Measurements from ENCODE around the gene KDM4C. TPM values are rescaled to one million over a fixed set of nuclear protein-coding genes. Genes with fewer than 3 reads are reported as not detected.

KDM4C gene
- total and polyA plus RNA-seq, 2 of the 8 experiments (the other 6 are each of a cell fraction or from before 2014, with no cell fraction given), result 13.0 to 26.1 TPM

GRCh38 chr9:7164440-7165330 is 406.9 kb downstream of the KDM4C start:
- H2BK5ac ChIP-seq (ENCODE audit: low read depth, low read length), result no peak overlapping the region
- no peaks in the 10 kb centered on the region for H3K9me3 ChIP-seq (ENCODE audit: insufficient read depth in 2 of 2, low read depth in 1 of 2, low read length in 1 of 2)
- H2AK5ac ChIP-seq (ENCODE audit: low read depth, low read length), result no peak overlapping the region
- H3K4me1 ChIP-seq (replicated peaks in 1 of 4; ENCODE audit: control insufficient read depth in 3 of 4, insufficient read depth in 4 of 4, low read length in 3 of 4), result no peaks in the 10 kb centered on the region; a peak in 1 of 7 replicates
- H2BK20ac ChIP-seq (ENCODE audit: low read length), result no peak overlapping the region
- H3K27ac ChIP-seq (ENCODE audit: low read depth, low read length), result no peak overlapping the region
- H4K5ac ChIP-seq (ENCODE audit: insufficient read length, low read depth, low read length), result no peak overlapping the region
- H2AFZ ChIP-seq (ENCODE audit: low read length), result no peak overlapping the region
- no peaks in the 10 kb centered on the region; the same call in 1 of the 2 replicates for H3K79me1 ChIP-seq (ENCODE audit: low read depth, low read length)
- no peak overlapping the region for H3K56ac ChIP-seq (replicated peaks; ENCODE audit: insufficient read length, low read depth, low read length)
- H4K20me1 ChIP-seq (replicated peaks in 1 of 2; ENCODE audit: control insufficient read depth in 1 of 2, insufficient read depth in 2 of 2, low read length in 2 of 2), result no peaks in the 10 kb centered on the region
- H2BK15ac ChIP-seq (ENCODE audit: low read length), result no peak overlapping the region
- ChIA-PET CTCF (ENCODE audit: partially characterized antibody) (interaction anchor here (0.7 to 1.6 kb wide), 5 partner anchors 10 to 1940 kb away, joined by 3 to 6 read pairs (median 4); no protein-coding TSS in a partner anchor), POLR2A (ENCODE audit: partially characterized antibody) (no interaction called here)
- H4K8ac ChIP-seq (ENCODE audit: extremely low read depth, insufficient read depth, low read length), result no peak overlapping the region
- H3K14ac ChIP-seq (ENCODE audit: insufficient read length), result no peak overlapping the region
- H3K27me3 ChIP-seq (replicated peaks in 1 of 4; ENCODE audit: control insufficient read depth in 3 of 4, extremely low read depth in 1 of 4, insufficient read depth in 3 of 4, low read length in 3 of 4), result no peaks in the 10 kb centered on the region
- no peak overlapping the region; a peak in 1 of 7 replicates for H3K9ac ChIP-seq (replicated peaks in 1 of 4; ENCODE audit: extremely low read depth in 1 of 4, low read depth in 3 of 4, low read length in 3 of 4)
- no peak overlapping the region for H3K18ac ChIP-seq (ENCODE audit: extremely low read depth, low read length)
- 80% methylated on average over 13 of the region's 13 CpGs; no CpG with 5 or more reads in 1 of the 2 experiments for WGBS, 2 experiments (ENCODE audit: extremely low coverage in 1 of 2, insufficient coverage in 1 of 2, insufficient read length in 1 of 2, insufficient replicate concordance in 2 of 2, low coverage in 1 of 2, low lambda C conversion rate in 2 of 2, missing lambda C conversion rate in 1 of 2)
- H2BK120ac ChIP-seq (replicated peaks; ENCODE audit: low read depth, low read length), result no peak overlapping the region
- no peak overlapping the region for H3K4me2 ChIP-seq (ENCODE audit: insufficient read depth in 1 of 2, low read depth in 2 of 2, low read length in 2 of 2)
- no peaks in the 10 kb centered on the region; a peak in 2 of 8 replicates for H3K36me3 ChIP-seq (ENCODE audit: control insufficient read depth in 2 of 4, insufficient read depth in 4 of 4, low read length in 3 of 4)
- H4K91ac ChIP-seq (replicated peaks; ENCODE audit: insufficient read length, low read length), result no peak overlapping the region
- no peaks in the 10 kb centered on the region for H3K23me2 ChIP-seq (ENCODE audit: low read depth, low read length)
- H3K4me3 ChIP-seq (ENCODE audit: extremely low read depth in 1 of 4, insufficient read depth in 2 of 4, low read depth in 3 of 4, low read length in 4 of 4), result no peak overlapping the region
- H2BK12ac ChIP-seq (ENCODE audit: low read depth, low read length), result no peak overlapping the region
- no peak overlapping the region for H3K4ac ChIP-seq (replicated peaks; ENCODE audit: insufficient read length, low read depth, low read length)
- H3K79me2 ChIP-seq (ENCODE audit: control insufficient read depth in 1 of 2, insufficient read depth in 2 of 2, low read length in 2 of 2), result no peaks in the 10 kb centered on the region
- no peak overlapping the region for H3K23ac ChIP-seq (ENCODE audit: insufficient read length)
- FAIRE-seq (no peak), DNase-seq (ENCODE audit: low read depth in 1 of 2, low spot score in 2 of 2) (no peak)
- TF ChIP-seq JUND (IDR thresholded peaks at IDR 0.05; ENCODE audit: low read length), result no peak
- TF ChIP-seq ZNF274 (IDR thresholded peaks at IDR 0.05; ENCODE audit: borderline replicate concordance, extremely low read depth, low read length), result no peak
- TF ChIP-seq KDM5A (IDR thresholded peaks at IDR 0.05; ENCODE audit: low read length), result no peak
- no peak for TF ChIP-seq SRF (IDR thresholded peaks at IDR 0.05; ENCODE audit: low read depth, low read length)
- TF ChIP-seq YY1 (IDR thresholded peaks at IDR 0.05; ENCODE audit: low read depth, low read length), result no peak
- no peak for TF ChIP-seq TCF12 (IDR thresholded peaks at IDR 0.05; ENCODE audit: low read depth, low read length)
- TF ChIP-seq CHD2 (IDR thresholded peaks at IDR 0.05; ENCODE audit: low read length), result no peak
- no peak for TF ChIP-seq TAF1 (IDR thresholded peaks at IDR 0.05; ENCODE audit: low read depth, low read length)
- no peak for TF ChIP-seq CTBP2 (IDR thresholded peaks at IDR 0.05; ENCODE audit: borderline replicate concordance, insufficient read depth, insufficient read length, low read length)
- TF ChIP-seq POU5F1 (IDR thresholded peaks at IDR 0.05; ENCODE audit: low read depth, low read length), result no peak
- TF ChIP-seq GTF2F1 (IDR thresholded peaks at IDR 0.05; ENCODE audit: borderline replicate concordance, low read depth, low read length), result no peak

All from H1 (cell line).